Fibroblast of the aortic adventitia (primary cell): Measurements from ENCODE around the gene FAIM2. TPM values are rescaled to one million over a fixed set of nuclear protein-coding genes. Genes with fewer than 3 reads are reported as not detected.
"Not testable (repeated sequence)": the region's sequence is repeated elsewhere in the genome, so short reads cannot be mapped to it uniquely, and the experiment has no call there.

Experiments
- DNase-seq: peaks from one replicate; pipeline ENCODE4 v3.0.0-alpha.2; 2010; ENCODE audit warnings: low read depth
- H3K4me3 ChIP-seq: 2 replicates; pipeline ENCODE4 v1.5.1; 2011; ENCODE audit warnings: low read depth, mild to moderate bottlenecking, control low read depth, low read length, moderate library complexity
- CTCF ChIP-seq: IDR thresholded peaks from 2 replicates; pipeline ENCODE4 v1.5.1; 2011; ENCODE audit warnings: mild to moderate bottlenecking, low read length, control low read depth, inconsistent platforms; ENCODE audit not compliant: insufficient read depth
- total RNA-seq: library from RNA; depleted of rRNA; stranded (reverse); fragments of >200 nt; gene quantifications from 2 replicates; pipeline ENCODE4 v1.2.3, GENCODE V29; 2012; ENCODE audit warnings: low replicate concordance

The FAIM2 gene
- total RNA-seq, 1 donor: 12.9 TPM

GRCh38 chr12:49865109-49865781, 38.5 kb downstream of the FAIM2 start:
- H3K4me3 ChIP-seq: no peak overlapping the region
- TF ChIP-seq CTCF: no peak
- no peak for DNase-seq

GRCh38 chr12:49864798-49865090, 39.0 kb downstream of the FAIM2 start:
- TF ChIP-seq CTCF: no peak
- no peak for DNase-seq
- H3K4me3 ChIP-seq: no peak overlapping the region

- no peak for DNase-seq
- no peak overlapping the region for H3K4me3 ChIP-seq
- no peak for TF ChIP-seq CTCF
These were observed 39.5 kb downstream of the FAIM2 start for GRCh38 chr12:49863946-49864797.

- H3K4me3 ChIP-seq, DNase-seq: not testable (repeated sequence)
These were observed 42.8 kb downstream of the FAIM2 start for GRCh38 chr12:49860921-49861320.

GRCh38 chr12:49855890-49856289, 47.8 kb downstream of the FAIM2 start:
- not testable (repeated sequence) for H3K4me3 ChIP-seq, DNase-seq

GRCh38 chr12:49854976-49855375, 48.7 kb downstream of the FAIM2 start:
- TF ChIP-seq CTCF: no peak
- H3K4me3 ChIP-seq: no peak overlapping the region
- DNase-seq: no peak

- no peak for TF ChIP-seq CTCF
- no peak overlapping the region for H3K4me3 ChIP-seq
- DNase-seq: no peak
These were observed 50.0 kb downstream of the FAIM2 start for GRCh38 chr12:49853671-49854070.

- H3K4me3 ChIP-seq: no peak overlapping the region
- no peak for DNase-seq
- TF ChIP-seq CTCF: no peak
These were observed 56.5 kb downstream of the FAIM2 start for GRCh38 chr12:49847161-49847560.
